Stimulated activated CD8-positive, alpha-beta memory T cell treated with anti-CD3 and anti-CD28 coated beads, Interleukin-15, amount 100 ng/mL, for 48 hours (primary cell): ENCODE measurements around the gene PKN2.

Source experiments
- DNase-seq, 2 donors: peaks; one replicate each; pipeline ENCODE4 v3.0.0-alpha.2; 2020; ENCODE audit warnings: low read depth in 2 of 2

PKN2 gene

GRCh38 chr1:88683541-88684481 lies at the start of gene PKN2:
Gene PKN2, plus strand, starts transcription at chr1:88684273. Its CDS starts 308 bp downstream, at chr1:88684581.
- peak; percentile 94 to 98 for DNase-seq

DNA sequence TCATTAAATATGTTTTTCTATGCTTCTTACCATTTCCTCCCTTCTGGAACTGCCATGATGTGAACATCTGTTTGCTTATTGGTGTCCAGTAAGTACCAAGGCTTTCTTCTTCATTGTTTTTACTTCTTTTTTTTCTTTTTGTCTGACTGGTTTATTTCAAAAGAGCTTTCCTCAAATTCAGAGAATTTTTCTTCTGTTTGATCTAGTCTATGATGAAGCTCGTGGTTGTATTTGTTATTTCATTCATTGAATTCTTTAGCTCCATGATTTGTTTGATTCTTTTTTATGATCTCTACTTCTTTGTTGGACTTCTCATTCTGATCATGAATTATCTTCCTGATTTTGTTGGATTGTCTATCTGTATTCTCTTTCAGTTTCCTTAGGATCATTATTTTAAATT lies 49.5 kb upstream of the PKN2 start:
- no peak for DNase-seq

DNA sequence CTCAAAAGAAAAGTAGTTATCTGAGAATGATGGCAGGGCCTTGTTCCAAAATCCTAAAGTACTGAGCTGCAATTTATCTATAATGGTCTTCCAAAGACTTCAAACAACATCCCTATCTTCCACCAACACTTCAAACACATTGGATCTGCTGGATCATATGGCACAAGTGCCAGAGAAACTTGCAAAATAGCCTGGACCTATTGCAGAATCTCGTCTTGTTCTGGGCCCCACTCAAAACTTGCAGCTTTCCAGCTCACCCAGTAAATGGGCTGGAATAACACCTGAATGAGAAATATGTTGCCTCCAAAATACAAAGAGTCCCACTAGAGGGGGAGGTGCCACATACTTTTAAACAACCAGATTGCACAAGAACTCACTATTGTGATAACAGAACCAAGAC lies 44.0 kb upstream of the PKN2 start:
- DNase-seq = no peak

DNA sequence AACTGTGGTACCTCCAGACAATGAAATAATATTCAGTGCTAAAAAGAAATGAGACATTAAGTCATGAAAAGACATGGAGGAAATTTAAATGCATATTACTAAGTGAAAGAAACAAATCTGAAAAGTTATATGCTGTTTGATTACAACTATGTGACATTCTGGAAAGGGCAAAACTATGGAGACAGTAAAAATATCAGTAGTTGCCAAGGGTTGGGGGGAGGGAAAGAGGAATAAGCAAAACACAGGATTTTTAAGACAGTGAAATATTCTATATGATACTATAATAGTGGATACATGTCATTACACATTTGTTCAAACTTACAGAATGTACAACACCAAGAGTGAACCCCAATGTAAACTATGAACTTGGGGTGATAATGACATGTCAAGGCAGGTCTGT lies 38.2 kb upstream of the PKN2 start:
- no peak for DNase-seq

DNA sequence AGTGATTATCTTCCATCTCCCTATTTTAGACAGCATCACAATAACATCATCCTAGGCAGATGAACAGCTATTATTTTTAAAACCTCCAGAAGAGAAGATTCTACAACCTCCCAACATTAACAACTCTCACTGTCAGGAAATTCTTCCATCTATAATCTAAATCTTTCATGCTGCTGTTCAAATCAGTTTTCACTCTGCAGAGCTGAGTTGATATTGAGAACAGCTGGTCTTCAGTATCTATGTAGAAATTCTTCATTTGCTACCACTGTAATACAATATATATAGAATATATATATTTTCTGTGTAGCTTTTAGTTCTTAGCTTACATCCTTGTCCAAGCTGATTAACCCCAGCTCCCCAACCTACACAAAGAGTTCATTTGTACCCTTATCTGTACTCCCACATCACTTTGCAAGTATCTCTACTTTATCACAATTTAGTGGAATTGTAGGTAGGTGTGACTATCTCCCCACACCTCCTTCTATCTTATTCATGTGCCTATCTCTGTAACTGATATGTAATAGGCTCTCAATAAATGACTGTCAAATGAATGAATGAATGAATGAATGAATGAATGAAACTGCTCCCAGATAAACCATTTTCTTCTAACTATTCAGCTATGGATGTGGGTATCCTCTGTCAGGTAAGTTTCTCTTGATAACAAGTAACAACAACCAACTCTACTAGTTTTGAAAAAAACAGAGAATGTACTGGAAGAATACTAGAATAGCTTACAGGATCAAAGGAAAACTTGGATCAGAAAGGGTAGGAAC lies 37.4 kb upstream of the PKN2 start:
- DNase-seq = no peak

DNA sequence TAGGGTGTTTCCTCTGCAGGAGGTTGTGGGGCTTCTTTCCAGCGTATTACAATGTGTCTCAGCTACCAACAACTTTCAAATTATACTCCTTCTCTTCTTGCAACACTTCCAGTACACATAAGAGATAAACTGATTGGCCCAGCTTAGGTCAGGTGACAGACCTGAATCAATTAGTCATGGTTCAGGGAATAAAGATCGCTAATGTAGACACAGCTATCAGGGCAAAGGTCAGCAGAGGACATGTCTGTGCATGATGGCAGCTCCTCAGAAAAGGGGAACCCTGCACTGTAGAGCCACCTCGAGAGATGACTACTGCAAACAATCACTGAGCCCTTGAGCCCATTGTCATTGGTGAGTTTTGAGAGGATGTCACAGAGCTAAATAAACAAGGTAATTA lies 36.8 kb upstream of the PKN2 start:
- no peak for DNase-seq

GRCh38 chr1:88647749-88648415 lies 36.2 kb upstream of the PKN2 start:
- no peak for DNase-seq

- DNase-seq = no peak
Measured at GRCh38 chr1:88648706-88649105, 35.4 kb upstream of the PKN2 start.

DNA sequence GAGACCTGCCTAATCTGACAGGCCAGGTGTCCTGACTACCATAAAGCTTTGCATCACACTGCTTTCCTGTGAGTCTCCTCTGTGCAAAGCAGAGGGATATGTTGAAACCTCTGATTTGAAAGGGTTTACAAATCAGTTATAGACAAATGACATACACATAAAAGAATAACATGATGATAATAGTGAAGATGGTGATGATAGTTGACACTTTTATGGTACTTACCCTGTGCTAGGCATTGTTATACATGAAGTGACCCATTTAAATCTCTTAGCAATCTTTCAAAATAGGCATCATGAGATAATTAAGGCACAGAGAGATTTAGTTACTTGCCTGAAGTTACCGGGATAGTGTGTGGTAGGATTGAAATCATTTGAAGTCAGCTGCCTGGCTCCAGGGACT lies 34.1 kb upstream of the PKN2 start:
- DNase-seq = no peak

- DNase-seq = no peak
Measured at GRCh38 chr1:88650676-88651418, 33.2 kb upstream of the PKN2 start.

DNA sequence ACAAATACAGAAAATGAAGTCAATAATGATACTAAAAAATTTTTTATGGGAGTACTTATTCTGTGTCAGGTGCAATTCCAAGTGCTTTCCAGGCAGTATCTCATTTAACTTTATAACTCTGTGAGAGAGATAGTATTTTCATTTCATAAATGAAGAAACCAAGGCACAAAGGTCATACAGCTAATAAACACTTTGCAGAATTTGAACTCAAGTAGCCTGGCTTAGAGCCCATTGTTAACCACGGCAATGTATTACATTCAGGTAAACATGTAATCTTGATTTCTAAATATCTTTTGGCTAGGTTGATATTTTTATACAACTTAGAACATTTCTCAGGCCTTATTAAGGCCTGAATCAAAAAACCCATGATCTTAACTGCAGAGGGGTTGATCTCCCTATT lies 28.9 kb upstream of the PKN2 start:
- DNase-seq = no peak

DNA sequence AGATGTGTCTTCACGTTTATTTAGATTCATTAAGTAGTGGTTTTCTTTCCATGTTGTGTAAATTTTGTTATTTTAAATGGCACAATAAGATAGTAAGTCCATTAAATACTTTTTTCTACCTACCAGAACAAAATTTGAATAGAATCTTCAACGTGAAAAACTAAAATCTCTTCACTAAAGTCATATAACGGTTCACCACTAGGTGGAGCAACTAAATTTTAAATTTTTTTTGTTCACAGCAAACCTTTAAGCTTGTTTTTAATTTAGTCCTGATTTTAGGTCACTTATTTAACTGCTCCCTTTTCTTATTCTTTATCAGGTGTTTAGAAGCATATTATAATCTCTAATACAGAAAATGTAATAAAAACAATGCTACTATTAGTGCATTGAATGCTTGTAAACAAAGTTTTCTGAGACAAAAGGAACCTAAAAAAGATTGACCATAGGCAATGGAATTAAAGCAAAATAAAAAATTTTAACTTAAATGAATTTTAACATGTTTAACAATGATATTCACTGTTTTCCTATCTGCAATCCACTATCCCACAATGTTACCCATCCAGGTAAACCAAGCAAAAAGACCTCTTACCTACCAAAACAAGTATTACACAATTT lies 28.3 kb upstream of the PKN2 start:
- no peak for DNase-seq

- no peak for DNase-seq
Measured at GRCh38 chr1:88658419-88658818, 25.7 kb upstream of the PKN2 start.

DNA sequence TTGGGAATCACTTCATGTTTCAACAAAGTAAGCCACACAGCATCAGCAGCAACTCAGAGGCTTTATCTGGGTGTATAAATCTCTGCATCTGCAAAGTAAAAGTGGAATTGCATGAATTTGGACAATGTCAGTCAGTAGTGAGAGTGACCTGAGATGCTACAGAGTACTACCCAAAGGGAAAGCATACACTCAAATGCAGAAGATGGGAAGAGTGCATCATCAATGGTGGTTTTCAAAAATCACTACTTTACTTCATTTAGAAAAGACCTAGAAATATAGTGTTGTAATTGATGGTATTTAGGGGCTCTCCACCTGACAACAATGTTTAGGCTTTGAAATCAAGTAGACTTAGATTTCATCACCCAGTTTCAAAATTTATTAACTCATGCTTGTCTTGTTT lies 24.5 kb upstream of the PKN2 start:
- DNase-seq = no peak

DNA sequence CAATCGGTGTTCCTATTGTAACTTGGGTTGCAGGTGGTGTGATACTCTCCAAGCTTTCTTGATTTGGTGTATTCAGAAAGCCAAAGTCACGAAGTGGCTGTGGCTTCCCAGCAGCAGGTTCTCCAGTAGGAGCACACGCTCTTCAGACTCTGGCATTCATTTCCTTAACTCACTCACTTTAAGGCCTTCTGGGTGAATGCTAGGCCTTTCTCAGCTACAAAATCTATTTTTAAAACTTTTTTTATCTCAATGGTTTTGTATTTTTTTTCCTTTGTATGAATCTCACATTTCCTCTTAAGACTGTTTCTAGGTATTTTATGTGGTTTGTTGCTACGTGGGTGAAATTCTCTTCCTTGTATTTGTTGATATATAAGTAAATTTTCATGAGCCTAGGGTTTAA lies 22.9 kb upstream of the PKN2 start:
- no peak for DNase-seq

DNA sequence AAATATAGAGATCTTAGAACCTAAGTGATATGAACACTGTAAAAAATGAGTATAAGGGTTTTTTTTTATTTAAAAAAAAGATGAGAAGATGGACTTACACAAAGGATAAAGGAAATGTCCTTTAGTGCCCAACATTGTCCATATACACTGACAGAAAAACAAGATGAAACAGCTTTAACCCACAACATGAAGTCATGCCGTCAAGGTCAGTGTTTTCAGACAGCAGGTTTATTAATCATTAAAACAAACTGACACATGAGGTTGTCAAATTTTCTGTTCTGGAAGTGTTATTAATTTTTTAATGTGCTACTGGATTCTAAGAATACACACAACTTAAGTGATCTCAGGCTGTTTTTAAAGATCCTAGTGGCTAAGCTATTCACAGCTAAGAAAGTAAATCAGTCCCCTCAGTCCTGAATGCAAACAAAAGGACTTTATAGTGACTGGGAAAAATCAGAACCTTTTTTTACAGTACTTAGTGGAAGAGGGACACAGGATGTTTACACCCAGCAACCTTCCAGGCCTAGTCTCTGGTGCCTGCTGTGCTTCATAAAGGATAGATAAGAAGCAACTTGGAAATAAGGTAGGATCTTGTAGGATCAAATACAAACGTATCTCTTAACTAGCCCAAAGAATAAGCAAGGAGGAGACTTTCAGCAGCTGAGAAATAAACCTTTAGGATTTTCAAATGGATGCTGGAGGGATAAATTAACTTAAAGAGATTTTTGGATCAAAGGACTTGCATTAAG lies 21.9 kb upstream of the PKN2 start:
- no peak for DNase-seq

GRCh38 chr1:88662723-88663122 lies 21.4 kb upstream of the PKN2 start:
- DNase-seq = no peak

DNA sequence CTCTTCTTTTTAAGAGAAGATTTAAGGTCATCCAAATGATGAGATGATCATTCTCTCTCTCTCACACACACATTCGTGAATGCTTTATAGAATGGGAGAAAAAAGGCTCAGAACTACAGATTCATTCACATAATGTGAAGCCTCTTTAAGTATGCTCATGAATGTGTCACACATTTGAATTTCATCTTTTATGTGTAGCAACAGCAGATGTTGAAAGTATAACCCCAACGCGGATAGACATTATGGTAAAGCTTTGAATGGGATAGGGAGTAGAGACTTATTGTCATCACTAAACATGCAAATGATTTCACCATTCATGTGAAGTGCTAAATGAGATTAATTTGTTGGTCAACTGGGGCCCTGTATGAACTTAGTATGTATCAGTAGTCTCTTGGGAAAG lies 15.7 kb upstream of the PKN2 start:
- no peak for DNase-seq

DNA sequence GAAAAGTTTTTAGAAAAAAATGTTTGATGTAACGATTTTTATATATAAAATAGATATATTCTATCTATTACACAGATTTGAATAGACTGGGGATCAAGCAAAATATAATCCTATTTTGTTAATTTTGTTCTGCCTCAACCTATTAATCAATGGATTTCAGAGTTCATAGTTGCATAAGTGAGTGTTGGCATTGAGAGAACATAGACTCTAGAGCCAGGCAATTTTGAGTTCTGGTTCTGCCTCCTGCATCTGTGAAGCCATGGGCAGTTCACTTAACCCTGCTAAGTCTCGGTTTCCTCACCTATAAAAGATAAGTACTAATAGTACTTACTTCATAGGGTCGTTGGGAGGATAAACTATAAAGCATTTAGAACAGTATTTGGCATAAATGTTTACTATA lies 13.6 kb upstream of the PKN2 start:
- DNase-seq = no peak

DNA sequence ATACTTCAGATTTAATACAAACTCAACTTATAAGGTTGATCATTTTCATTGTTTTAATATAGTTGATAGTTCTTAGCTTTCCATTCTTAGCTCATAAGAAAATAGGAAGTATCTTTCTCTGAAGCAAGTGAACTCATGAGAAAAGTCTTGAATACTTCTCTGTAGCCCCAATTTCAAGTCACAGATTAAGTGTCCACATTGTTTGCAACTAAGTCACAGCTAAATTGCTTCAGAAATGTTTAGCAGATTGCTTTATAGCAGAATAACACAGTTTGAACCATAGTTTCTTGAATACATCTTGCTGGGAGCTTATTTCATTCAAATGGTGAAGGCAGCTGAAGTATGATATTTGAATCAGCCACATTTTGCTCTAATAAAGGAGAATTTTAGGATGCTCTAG lies 10.6 kb upstream of the PKN2 start:
- DNase-seq = no peak

DNA sequence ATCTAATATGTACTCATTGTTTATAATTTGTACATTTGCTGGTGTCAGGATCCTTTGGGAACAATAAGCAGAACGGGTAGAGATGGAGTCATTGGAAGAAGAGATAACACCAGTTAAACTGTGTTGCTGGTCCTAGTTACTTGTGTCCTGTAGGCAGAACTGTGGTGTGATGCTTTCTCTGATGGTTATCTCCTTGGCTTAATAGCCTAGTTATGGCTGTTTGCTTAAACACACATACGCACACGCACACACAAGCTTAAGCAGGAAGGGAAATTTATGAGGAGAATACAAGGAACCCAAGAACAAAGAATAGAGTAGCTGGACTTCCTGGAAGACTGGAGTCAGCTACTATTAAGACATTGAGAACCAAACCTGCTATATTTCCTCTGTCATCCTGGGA lies 5.7 kb upstream of the PKN2 start:
- no peak for DNase-seq
